Measurements from ENCODE around the gene SH3PXD2B.
"Not testable (repeated sequence)": the region's sequence is repeated elsewhere in the genome, so short reads cannot be mapped to it uniquely, and the experiment has no call there.

Gene SH3PXD2B

GRCh38 chr5:172370648-172371545, 83.4 kb downstream of the SH3PXD2B start:
- Histone ChIP-seq H3K4me3 (ENCODE audit: low read depth in 1 of 2, low read length in 2 of 2) (no peak overlapping the region), H3K9me3 (ENCODE audit: control insufficient read depth in 1 of 2, low read length in 2 of 2) (peaks cover 11 to 13% of the 10 kb centered on the region in 2 donors), H3K27me3 (ENCODE audit: low read depth, low read length) (no peaks in the 10 kb centered on the region), H3K4me1 (ENCODE audit: control insufficient read depth in 1 of 2, insufficient read depth in 2 of 2, low read length in 2 of 2) (no peaks in the 10 kb centered on the region), H3K36me3 (ENCODE audit: control insufficient read depth in 1 of 2, insufficient read depth in 2 of 2, low read length in 2 of 2) (peaks cover 0 to 28% of the 10 kb centered on the region in 2 donors), H3K27ac (ENCODE audit: low read length) (no peak overlapping the region)

- no peaks in the 10 kb centered on the region for H3K27me3 ChIP-seq (ENCODE audit: low read depth, low read length)
- peaks cover 11 to 13% of the 10 kb centered on the region in 2 donors for H3K9me3 ChIP-seq (ENCODE audit: control insufficient read depth in 1 of 2, low read length in 2 of 2)
- H3K4me1 ChIP-seq (ENCODE audit: control insufficient read depth in 1 of 2, insufficient read depth in 2 of 2, low read length in 2 of 2): no peaks in the 10 kb centered on the region
- peaks cover 0 to 34% of the 10 kb centered on the region in 2 donors for H3K36me3 ChIP-seq (ENCODE audit: control insufficient read depth in 1 of 2, insufficient read depth in 2 of 2, low read length in 2 of 2)
- no peak overlapping the region for H3K4me3 ChIP-seq (ENCODE audit: low read depth in 1 of 2, low read length in 2 of 2)
- no peak overlapping the region for H3K27ac ChIP-seq (ENCODE audit: low read length)
Measured at GRCh38 chr5:172370237-172370640, 84.1 kb downstream of the SH3PXD2B start.

DNA sequence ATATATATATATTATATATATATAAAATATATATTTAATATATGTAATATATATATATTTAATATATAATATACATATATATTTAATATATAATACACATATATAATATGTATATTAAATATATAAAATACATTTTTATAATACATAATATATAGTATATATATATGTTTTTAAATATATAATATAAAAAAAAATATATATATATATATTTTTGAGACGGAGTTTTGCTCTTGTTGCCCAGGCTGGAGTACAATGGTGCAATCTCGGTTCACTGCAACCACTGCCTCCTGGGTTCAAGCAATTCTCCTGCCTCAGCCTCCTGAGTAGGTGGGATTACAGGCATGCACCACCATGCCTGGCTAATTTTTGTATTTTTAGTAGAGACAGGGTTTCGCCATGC, 85.6 kb downstream of the SH3PXD2B start:
- H3K27ac ChIP-seq (ENCODE audit: low read length); H3K4me1 ChIP-seq (ENCODE audit: control insufficient read depth in 1 of 2, insufficient read depth in 2 of 2, low read length in 2 of 2); H3K4me3 ChIP-seq (ENCODE audit: low read depth in 1 of 2, low read length in 2 of 2); H3K27me3 ChIP-seq (ENCODE audit: low read depth, low read length): not testable (repeated sequence)
- Histone ChIP-seq H3K9me3 (ENCODE audit: control insufficient read depth in 1 of 2, low read length in 2 of 2) (peaks cover 11 to 13% of the 10 kb centered on the region in 2 donors), H3K36me3 (ENCODE audit: control insufficient read depth in 1 of 2, insufficient read depth in 2 of 2, low read length in 2 of 2) (peaks cover 0 to 34% of the 10 kb centered on the region in 2 donors)

- H3K36me3 ChIP-seq (ENCODE audit: control insufficient read depth in 1 of 2, insufficient read depth in 2 of 2, low read length in 2 of 2): peaks cover 9 to 34% of the 10 kb centered on the region in 2 donors
- no peak overlapping the region for H3K4me3 ChIP-seq (ENCODE audit: low read depth in 1 of 2, low read length in 2 of 2)
- H3K27ac ChIP-seq (ENCODE audit: low read length): no peak overlapping the region
- no peaks in the 10 kb centered on the region for H3K4me1 ChIP-seq (ENCODE audit: control insufficient read depth in 1 of 2, insufficient read depth in 2 of 2, low read length in 2 of 2)
- H3K27me3 ChIP-seq (ENCODE audit: low read depth, low read length): no peaks in the 10 kb centered on the region
- H3K9me3 ChIP-seq (ENCODE audit: control insufficient read depth in 1 of 2, low read length in 2 of 2): peaks cover 3 to 6% of the 10 kb centered on the region in 2 donors
Measured at GRCh38 chr5:172365948-172366608, 88.2 kb downstream of the SH3PXD2B start.

- Histone ChIP-seq H3K36me3 (ENCODE audit: control insufficient read depth in 1 of 2, insufficient read depth in 2 of 2, low read length in 2 of 2) (peaks cover 13 to 35% of the 10 kb centered on the region in 2 donors), H3K27ac (ENCODE audit: low read length) (no peak overlapping the region), H3K27me3 (ENCODE audit: low read depth, low read length) (no peaks in the 10 kb centered on the region)
Measured at GRCh38 chr5:172364773-172365172, 89.6 kb downstream of the SH3PXD2B start.

DNA sequence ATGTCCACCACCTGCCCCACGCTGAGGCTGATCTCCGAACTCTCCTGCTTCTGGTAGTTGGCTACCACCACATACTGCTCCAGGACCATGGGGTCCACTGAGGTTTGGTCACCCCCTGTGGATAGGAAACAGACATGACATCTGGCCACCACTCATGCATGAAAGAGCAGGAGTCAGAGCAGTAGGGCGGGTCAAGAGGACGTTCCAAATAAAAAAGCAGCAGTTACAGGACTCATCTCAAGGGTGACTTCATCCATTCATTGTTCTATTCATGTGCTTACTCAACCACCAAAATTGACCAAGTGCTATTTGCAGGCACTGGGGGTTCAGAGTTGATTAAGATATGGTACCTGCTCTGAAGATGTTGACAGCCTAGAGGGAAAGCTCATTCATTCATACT, 91.6 kb downstream of the SH3PXD2B start:
- Histone ChIP-seq H3K27me3 (ENCODE audit: low read depth, low read length) (no peaks in the 10 kb centered on the region), H3K9me3 (ENCODE audit: control insufficient read depth in 1 of 2, low read length in 2 of 2) (no peaks in the 10 kb centered on the region), H3K36me3 (ENCODE audit: control insufficient read depth in 1 of 2, insufficient read depth in 2 of 2, low read length in 2 of 2) (peaks cover 18 to 54% of the 10 kb centered on the region in 2 donors), H3K4me3 (ENCODE audit: low read depth in 1 of 2, low read length in 2 of 2) (no peak overlapping the region), H3K27ac (ENCODE audit: low read length) (no peak overlapping the region), H3K4me1 (ENCODE audit: control insufficient read depth in 1 of 2, insufficient read depth in 2 of 2, low read length in 2 of 2) (no peaks in the 10 kb centered on the region)

More at GRCh38 chr5:172364773-172365172, 89.6 kb downstream of the SH3PXD2B start:
- no peaks in the 10 kb centered on the region for H3K4me1 ChIP-seq (ENCODE audit: control insufficient read depth in 1 of 2, insufficient read depth in 2 of 2, low read length in 2 of 2)
- H3K9me3 ChIP-seq (ENCODE audit: control insufficient read depth in 1 of 2, low read length in 2 of 2): no peaks in the 10 kb centered on the region
- H3K4me3 ChIP-seq (ENCODE audit: low read depth in 1 of 2, low read length in 2 of 2): no peak overlapping the region

DNA sequence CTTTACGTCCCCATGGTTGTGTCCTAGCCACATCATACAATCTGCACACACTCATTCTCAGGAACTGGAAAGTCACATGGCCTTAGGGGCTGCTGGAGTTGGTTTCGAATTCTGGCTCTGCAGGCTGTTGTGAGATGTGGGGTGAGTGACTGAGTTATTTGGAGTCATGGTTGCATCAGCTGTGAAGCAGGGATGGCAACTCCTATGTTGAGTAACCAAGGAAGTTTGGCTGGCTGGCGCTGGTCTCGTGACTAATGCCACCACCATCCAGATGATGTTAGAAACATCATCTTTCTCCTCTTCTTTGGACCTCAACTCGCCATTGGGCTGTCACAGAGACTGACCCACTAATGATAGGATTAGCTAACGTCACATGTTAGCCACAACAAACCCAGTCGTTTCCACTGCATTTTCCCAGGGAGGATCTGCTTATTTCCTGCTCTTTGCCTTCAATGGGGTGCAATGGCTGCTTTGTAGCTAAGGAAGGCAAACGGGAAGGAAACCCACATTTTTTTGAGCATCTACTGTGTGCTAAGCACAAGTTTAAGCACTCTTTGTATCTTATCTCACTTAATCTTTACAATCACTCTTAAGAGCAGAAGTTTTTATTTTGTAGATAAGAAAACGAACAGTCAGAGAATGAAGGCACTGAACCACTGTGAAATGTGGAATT, 92.6 kb downstream of the SH3PXD2B start:
- Histone ChIP-seq H3K27ac (ENCODE audit: low read length) (no peak overlapping the region), H3K4me3 (ENCODE audit: low read depth in 1 of 2, low read length in 2 of 2) (no peak overlapping the region), H3K4me1 (ENCODE audit: control insufficient read depth in 1 of 2, insufficient read depth in 2 of 2, low read length in 2 of 2) (no peaks in the 10 kb centered on the region), H3K36me3 (ENCODE audit: control insufficient read depth in 1 of 2, insufficient read depth in 2 of 2, low read length in 2 of 2) (peaks cover 22 to 62% of the 10 kb centered on the region in 2 donors), H3K9me3 (ENCODE audit: control insufficient read depth in 1 of 2, low read length in 2 of 2) (no peaks in the 10 kb centered on the region), H3K27me3 (ENCODE audit: low read depth, low read length) (no peaks in the 10 kb centered on the region)

- Histone ChIP-seq H3K4me3 (ENCODE audit: low read depth in 1 of 2, low read length in 2 of 2) (no peak overlapping the region), H3K27me3 (ENCODE audit: low read depth, low read length) (no peaks in the 10 kb centered on the region), H3K9me3 (ENCODE audit: control insufficient read depth in 1 of 2, low read length in 2 of 2) (no peaks in the 10 kb centered on the region), H3K36me3 (ENCODE audit: control insufficient read depth in 1 of 2, insufficient read depth in 2 of 2, low read length in 2 of 2) (peaks cover 30 to 85% of the 10 kb centered on the region in 2 donors), H3K4me1 (ENCODE audit: control insufficient read depth in 1 of 2, insufficient read depth in 2 of 2, low read length in 2 of 2) (no peaks in the 10 kb centered on the region), H3K27ac (ENCODE audit: low read length) (no peak overlapping the region)
Measured at GRCh38 chr5:172358345-172358744, 96.0 kb downstream of the SH3PXD2B start.

DNA sequence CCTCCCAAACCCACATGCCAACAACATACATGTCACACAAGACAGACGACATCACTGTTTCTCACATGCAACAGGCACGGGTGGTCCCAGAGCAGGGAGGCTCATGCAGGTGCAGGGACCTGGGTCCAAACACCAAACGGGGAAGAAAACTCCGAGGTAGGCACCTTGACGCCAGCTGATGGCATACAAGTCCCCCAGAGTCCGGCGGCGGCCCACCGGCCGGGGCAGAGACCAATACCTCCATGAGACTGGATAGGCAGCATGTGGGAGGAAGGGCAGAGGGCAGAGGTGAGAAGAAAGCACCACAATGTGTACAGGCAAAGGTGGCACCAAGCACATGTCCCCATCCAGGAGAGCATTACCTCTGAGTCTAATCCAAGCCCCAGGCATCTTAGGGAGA, 97.8 kb downstream of the SH3PXD2B start:
- peaks cover 32 to 77% of the 10 kb centered on the region in 2 donors for H3K36me3 ChIP-seq (ENCODE audit: control insufficient read depth in 1 of 2, insufficient read depth in 2 of 2, low read length in 2 of 2)
- no peaks in the 10 kb centered on the region for H3K27me3 ChIP-seq (ENCODE audit: low read depth, low read length)
- H3K9me3 ChIP-seq (ENCODE audit: control insufficient read depth in 1 of 2, low read length in 2 of 2): no peaks in the 10 kb centered on the region
- H3K27ac ChIP-seq (ENCODE audit: low read length): no peak overlapping the region
- H3K4me1 ChIP-seq (ENCODE audit: control insufficient read depth in 1 of 2, insufficient read depth in 2 of 2, low read length in 2 of 2): no peaks in the 10 kb centered on the region
- H3K4me3 ChIP-seq (ENCODE audit: low read depth in 1 of 2, low read length in 2 of 2): no peak overlapping the region

GRCh38 chr5:172356047-172356446, 98.3 kb downstream of the SH3PXD2B start:
- Histone ChIP-seq H3K27ac (ENCODE audit: low read length) (no peak overlapping the region), H3K36me3 (ENCODE audit: control insufficient read depth in 1 of 2, insufficient read depth in 2 of 2, low read length in 2 of 2) (peaks cover 32 to 76% of the 10 kb centered on the region in 2 donors), H3K9me3 (ENCODE audit: control insufficient read depth in 1 of 2, low read length in 2 of 2) (no peaks in the 10 kb centered on the region)

GRCh38 chr5:172353846-172354245, 100.5 kb downstream of the SH3PXD2B start:
- no peak overlapping the region for H3K27ac ChIP-seq (ENCODE audit: low read length)
- H3K36me3 ChIP-seq (ENCODE audit: control insufficient read depth in 1 of 2, insufficient read depth in 2 of 2, low read length in 2 of 2): peaks cover 32 to 84% of the 10 kb centered on the region in 2 donors
- no peaks in the 10 kb centered on the region for H3K4me1 ChIP-seq (ENCODE audit: control insufficient read depth in 1 of 2, insufficient read depth in 2 of 2, low read length in 2 of 2)
- no peaks in the 10 kb centered on the region for H3K9me3 ChIP-seq (ENCODE audit: control insufficient read depth in 1 of 2, low read length in 2 of 2)
- H3K4me3 ChIP-seq (ENCODE audit: low read depth in 1 of 2, low read length in 2 of 2): no peak overlapping the region
- H3K27me3 ChIP-seq (ENCODE audit: low read depth, low read length): no peaks in the 10 kb centered on the region

More at GRCh38 chr5:172356047-172356446, 98.3 kb downstream of the SH3PXD2B start:
- Histone ChIP-seq H3K27me3 (ENCODE audit: low read depth, low read length) (no peaks in the 10 kb centered on the region), H3K4me1 (ENCODE audit: control insufficient read depth in 1 of 2, insufficient read depth in 2 of 2, low read length in 2 of 2) (no peaks in the 10 kb centered on the region), H3K4me3 (ENCODE audit: low read depth in 1 of 2, low read length in 2 of 2) (no peak overlapping the region)

Measured in muscle layer of duodenum (tissue), 2 donors.